GM21717 (cell line): ENCODE measurements around the gene EPC1.
A peak's percentile ranks its signal among the peaks of the same experiment; 100 is the strongest.
"Not testable (repeated sequence)": the region's sequence is repeated elsewhere in the genome, so short reads cannot be mapped to it uniquely, and the experiment has no call there.

Source experiments
- ATAC-seq: cut with Tn5 transposase; IDR thresholded peaks from one replicate; pipeline ENCODE4 v1.9.1; 2021; ENCODE audit warnings: mild to moderate bottlenecking, moderate library complexity; ENCODE audit not compliant: unreplicated experiment

The EPC1 gene

GRCh38 chr10:32372000-32372875 lies 25.3 kb upstream of the EPC1 start:
- ATAC-seq: no peak

- ATAC-seq: no peak
Measured at GRCh38 chr10:32371101-32371500, 24.1 kb upstream of the EPC1 start.

GRCh38 chr10:32367793-32368453 lies 21.0 kb upstream of the EPC1 start:
- no peak for ATAC-seq

GRCh38 chr10:32366588-32366987 lies 19.6 kb upstream of the EPC1 start:
- ATAC-seq: no peak

- no peak for ATAC-seq
Measured at GRCh38 chr10:32366111-32366510, 19.2 kb upstream of the EPC1 start.

GRCh38 chr10:32365404-32365803 lies 18.4 kb upstream of the EPC1 start:
- ATAC-seq: not testable (repeated sequence)

- no peak for ATAC-seq
Measured at GRCh38 chr10:32362571-32362970, 15.6 kb upstream of the EPC1 start.

- no peak for ATAC-seq
Measured at GRCh38 chr10:32360884-32361283, 13.9 kb upstream of the EPC1 start.

GRCh38 chr10:32360241-32360640 lies 13.3 kb upstream of the EPC1 start:
- no peak for ATAC-seq

GRCh38 chr10:32357056-32357735 lies 10.2 kb upstream of the EPC1 start:
- ATAC-seq: no peak

GRCh38 chr10:32354690-32355089 lies 7.7 kb upstream of the EPC1 start:
- ATAC-seq: not testable (repeated sequence)

- no peak for ATAC-seq
Measured at GRCh38 chr10:32350811-32351350, 3.9 kb upstream of the EPC1 start.

- no peak for ATAC-seq
Measured at GRCh38 chr10:32349968-32350738, 3.2 kb upstream of the EPC1 start.

- ATAC-seq: no peak
Measured at GRCh38 chr10:32349199-32349585, 2.2 kb upstream of the EPC1 start.

GRCh38 chr10:32348297-32349198 lies 1.6 kb upstream of the EPC1 start:
- ATAC-seq: no peak

GRCh38 chr10:32347363-32348022 lies 535 bp upstream of the EPC1 start:
- peak; percentile 16 for ATAC-seq

GRCh38 chr10:32346134-32346550 lies 816 bp downstream of the EPC1 start:
- peak; percentile 85 for ATAC-seq

- ATAC-seq: no peak
Measured at GRCh38 chr10:32341596-32341995, 5.4 kb downstream of the EPC1 start.

GRCh38 chr10:32340596-32341180 lies 6.3 kb downstream of the EPC1 start:
- no peak for ATAC-seq
